ENCODE measurements around the gene CACNA2D2.

GRCh38 chr3:50372349-50372748 lies 131.1 kb downstream of the CACNA2D2 start:
- TF ChIP-seq CTCF (IDR thresholded peaks at IDR 0.05; ENCODE audit: low read length) = no peak
- TF ChIP-seq EZH2 (IDR thresholded peaks at IDR 0.05; ENCODE audit: borderline replicate concordance, low read length) = no peak

All from OCI-LY1 (cell line).